Activated T-helper 1 cell treated with Interleukin-2 at 50 U/mL for 16 hours (primary cell): ENCODE results near the gene FLT1.

Experiments
- DNase-seq: peaks from one replicate; pipeline ENCODE4 v3.0.0-alpha.2; 2020; ENCODE audit warnings: low read depth

The FLT1 gene

DNA sequence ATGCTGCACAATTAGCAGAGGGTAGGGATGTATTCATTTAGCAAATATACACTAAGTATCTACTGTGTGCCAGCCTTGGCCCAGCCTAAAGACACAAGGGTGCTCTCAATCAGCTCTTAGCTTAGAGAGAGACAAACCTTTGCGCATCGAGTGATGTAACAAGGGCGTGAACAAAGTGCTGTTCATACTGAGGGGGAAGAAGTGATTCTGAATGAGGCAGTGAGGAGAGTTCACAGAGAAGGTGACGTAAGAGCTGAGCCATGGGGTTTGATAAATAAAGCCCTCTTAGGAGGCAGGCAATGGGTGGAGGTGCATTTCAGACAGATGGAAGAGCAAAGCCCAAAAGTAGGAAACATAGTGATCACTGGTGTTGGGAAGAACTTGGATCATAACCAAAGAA is 68.5 kb downstream of the FLT1 start:
- DNase-seq = no peak

DNA sequence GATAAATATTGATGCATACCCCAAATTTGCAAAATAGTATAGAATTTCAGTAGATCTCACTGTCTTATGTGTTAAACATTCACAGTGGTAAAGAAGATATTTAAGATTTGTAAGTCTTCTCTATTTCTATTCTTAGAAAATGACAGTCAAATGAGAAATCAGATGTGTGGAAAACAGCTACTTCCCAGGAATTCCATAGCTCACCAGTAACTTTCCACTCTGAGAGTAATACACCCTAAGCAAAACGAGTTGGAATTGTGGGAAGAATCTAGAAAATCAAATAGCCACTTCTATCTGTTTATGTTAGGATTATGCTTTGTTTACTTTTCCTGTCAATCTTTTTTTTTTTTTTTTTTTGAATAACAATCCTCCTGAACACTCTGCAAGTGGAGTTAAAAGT is 69.1 kb downstream of the FLT1 start:
- no peak for DNase-seq

DNA sequence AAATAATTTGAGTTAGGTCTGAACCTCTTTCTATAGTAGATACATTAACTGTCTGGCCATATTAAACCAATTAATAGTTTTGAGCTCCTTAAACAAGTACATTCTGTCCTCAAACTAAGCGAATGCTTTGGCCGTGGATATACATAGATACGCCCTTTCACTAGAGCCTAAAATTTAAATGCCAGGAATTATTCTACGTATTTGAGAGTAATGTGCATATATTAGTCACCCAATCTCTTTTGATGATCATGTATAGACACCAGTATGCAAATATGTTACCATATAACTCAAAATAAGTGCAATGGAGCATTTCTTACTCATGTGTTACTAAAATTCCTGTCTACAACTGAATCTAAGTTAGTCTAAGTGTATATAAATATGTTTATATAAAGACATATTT is 70.4 kb downstream of the FLT1 start:
- no peak for DNase-seq

DNA sequence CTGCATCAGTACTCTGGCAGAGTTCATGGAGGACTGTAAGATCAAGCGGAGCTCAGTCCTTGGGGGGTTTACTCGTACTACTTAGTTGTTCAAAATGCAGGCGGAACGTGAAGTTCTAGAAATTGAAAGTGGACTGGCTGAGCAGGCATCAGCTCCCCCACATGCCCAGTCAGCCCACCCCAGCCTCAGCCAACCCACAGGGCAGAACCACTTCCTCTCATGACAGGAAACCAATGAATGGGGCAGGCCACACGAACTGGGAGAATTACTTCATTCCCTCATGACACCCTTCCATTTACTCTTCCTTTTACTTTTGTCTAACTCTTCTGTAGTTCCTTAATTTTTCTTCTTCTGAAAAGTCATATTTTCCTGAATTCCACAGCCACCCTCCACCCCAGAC is 71.9 kb downstream of the FLT1 start:
- DNase-seq = no peak

DNA sequence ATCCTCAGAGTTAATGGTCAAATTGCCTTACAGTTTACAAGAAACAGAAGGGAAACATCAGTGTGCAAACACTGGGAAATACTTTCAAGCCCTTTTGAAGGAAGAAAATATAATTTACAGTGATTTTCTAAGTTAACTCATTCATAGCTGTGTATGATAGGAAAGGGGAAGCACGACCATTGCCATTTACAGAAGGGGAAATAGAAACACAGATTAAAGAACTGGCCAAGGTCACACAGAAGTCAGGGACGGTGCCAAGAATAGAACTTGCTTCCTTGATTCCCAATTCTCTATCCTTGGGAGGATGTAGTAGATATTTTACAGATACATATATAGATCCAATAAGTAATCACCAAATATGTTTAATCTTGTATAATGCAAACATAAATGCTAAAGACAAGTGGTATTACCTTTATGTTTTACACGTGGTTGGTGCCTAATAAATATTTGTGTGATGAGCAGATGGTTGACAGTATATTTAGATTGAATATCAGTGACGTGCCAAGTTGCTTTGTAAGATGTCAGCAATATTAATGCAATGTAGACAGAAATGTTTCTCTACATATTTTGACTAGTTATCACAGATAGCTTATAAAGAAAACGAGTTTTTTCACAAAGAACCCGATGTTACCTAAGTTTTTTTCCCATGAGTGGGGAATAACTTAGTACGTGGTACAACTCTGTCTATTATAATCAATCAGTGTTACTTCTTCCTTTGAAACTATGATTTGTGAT is 73.1 kb downstream of the FLT1 start:
- DNase-seq = no peak

DNA sequence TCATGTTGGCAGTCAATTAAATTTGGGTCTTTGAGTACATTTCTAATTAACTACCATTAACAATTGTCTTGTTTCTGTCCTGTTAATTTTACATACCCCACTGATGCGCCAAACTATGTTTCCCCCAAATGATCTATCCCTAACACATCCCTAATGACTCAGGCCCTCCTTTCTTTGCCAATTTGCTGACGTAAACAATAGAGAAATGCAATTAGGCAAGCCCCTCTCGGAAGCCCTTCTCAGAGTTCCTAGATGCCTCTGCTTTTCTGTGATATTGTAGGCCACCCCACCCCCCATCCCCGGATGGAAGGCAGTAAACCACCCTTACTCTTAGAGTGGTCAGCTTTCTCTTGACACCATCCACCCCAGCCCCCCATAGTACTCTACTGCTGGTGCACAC is 74.2 kb downstream of the FLT1 start:
- DNase-seq = no peak

DNA sequence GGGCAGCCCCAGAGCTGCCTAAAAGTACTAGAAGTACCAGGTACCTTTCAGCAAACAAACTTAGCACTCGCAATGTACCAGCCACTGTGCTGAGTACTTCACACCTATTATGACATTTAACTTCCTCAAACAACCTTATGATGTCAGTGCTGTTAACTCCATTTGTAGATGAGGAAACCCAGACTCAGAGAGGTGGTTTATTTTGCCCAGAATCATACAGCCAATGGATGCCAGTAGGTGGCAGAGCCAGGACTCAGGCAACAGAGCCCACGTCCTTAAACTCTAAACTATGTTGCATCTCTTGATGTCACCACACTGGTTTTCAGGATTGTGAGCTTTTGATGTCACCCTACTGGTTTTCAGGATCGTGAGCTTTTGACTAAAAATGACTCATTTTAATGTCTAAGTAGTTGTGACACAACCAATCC is 78.9 kb downstream of the FLT1 start:
- DNase-seq = no peak

DNA sequence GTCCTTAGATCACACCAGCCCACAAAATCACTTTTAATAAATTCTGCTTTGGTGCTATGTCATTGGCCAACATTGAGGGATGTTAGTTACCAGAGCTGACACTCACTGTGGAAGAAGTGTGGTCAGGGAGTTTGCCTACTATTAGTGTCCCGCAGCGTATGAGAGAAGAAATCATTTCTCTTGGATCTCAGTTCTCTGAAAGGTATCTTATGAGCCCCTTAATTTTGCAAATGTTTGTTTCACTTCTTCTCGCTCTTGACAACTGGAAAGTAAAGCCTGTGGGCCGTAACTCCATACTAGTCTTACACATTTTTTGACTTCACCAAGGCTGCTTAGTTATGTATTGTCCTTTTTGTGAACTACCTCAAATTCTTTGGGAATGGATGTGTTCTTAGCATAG is 80.9 kb downstream of the FLT1 start:
- no peak for DNase-seq

DNA sequence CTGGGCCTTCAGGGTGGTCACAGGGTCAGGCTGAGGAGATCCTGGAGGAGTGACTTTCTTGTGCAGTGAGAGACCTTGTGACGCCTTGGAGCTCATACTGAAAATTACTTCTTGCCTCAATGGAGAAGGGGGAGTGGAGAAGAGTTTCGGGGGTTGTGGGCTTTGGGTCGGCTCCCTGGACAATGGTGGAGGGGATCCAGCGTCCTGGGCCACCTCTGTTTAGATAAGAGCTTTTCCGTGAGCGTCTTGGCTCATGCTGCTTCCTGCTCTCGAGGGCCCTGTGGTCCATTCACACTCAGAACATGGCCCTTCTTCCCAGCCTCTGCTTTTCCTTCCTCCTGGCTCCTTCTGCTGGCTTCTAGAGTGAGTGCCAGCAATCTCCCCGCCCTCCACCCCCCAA is 81.9 kb downstream of the FLT1 start:
- DNase-seq = no peak

DNA sequence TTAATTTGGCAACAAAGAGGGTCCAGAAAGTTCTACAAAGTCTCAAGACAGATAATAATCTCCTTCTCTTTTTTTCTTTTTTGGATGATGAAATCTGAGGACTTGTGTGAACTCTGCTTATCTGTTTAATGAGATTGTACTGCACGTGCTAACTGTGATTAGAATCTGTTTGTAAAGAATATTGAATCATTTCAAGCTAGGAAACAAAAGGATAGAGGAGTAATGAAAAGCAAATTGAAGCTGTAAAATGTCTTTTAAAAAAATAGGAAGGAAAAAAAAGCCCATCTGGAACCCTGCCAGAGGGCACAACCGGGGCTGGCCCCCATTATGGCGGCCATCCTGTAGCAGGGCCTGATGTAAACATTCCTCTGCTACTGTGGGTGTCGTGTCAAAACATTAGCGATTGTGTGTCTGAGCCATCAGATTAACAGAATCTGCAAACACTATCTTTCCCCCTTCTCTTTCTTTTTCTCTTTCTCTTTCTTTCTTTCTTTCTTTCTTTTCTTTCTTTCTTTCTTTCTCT is 83.0 kb downstream of the FLT1 start:
- DNase-seq = no peak

DNA sequence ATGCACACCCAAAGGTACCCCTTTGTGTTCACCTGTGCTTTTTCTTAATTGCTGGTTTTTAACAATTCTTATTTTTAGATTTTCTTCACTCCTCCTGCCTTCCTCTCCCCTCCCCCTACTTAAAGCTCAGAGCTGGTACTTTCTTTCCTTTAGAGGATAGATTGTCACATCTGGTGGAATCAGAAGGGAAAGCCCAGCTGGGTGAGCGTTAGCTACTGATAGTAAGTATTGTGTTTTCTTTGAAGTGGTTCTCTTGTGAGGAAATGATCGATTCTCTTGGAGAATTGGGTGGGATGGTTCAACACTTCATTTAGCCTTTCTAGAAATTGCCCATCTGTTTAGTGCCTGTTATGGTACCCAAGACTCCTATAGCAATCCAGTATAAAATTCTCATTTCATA is 84.8 kb downstream of the FLT1 start:
- no peak for DNase-seq

DNA sequence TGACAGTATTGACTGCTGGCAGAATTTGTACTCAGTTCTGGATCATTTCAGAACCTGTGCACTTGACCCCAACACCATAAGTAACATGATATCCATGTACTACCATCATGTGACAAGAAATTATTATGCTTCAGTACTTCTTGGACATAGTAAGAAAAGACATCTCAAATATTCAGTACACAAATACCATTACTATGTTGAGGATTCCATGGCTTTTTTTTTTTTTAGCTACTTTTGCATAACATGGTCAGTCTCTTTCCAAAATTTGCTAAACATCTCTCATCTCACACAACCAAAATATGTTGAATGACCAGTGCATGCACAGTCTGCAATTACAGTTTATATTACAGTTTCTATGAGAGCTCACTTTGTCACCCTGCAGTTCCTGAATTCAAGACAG is 85.3 kb downstream of the FLT1 start:
- DNase-seq = no peak

DNA sequence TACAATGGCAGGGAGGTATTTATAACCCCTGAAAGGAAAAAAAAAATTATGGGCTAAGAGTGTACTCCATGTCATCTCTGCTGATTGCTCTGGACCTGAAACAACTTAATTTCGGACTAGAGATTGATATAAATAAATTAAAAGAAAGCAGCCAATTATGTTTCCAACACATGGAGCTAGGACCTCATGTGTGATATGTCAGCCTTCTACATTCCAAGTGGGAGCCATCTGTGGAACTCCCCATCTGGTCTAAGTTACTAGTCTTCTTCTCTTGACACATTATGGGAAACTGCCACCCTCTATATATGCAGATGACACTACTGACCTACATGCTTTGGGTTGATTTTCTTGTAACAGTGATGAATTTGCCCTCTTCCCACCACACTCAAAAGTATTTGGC is 86.1 kb downstream of the FLT1 start:
- DNase-seq = no peak

DNA sequence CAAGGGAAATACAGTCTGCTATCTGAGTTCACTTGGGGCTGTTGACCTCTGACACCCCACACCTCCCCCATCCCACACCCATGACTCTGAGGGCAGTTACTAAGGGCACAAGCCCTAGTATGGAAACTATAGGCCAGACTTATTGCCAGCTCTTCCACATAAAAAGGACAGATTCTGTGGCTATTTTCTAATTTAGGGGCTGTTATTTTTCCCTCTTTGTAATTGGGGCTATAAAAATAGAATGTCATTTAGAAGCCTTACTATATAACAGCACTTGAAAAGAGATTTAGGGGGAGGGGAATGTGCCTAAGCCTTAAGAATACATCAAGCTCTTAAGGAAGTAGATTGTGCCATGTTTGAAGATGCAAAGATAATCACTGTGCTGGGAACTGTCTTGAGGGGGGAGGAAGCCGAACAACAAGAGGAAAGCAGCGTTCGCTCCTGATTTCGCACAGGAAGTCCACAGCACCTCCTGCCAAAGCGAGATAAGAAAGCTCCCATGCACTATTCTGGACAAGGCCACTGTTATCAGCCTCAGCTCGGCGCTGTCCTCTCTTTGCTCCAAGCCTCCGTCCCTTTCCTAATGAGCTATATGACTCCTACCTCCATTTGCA is 86.6 kb downstream of the FLT1 start:
- DNase-seq = no peak

DNA sequence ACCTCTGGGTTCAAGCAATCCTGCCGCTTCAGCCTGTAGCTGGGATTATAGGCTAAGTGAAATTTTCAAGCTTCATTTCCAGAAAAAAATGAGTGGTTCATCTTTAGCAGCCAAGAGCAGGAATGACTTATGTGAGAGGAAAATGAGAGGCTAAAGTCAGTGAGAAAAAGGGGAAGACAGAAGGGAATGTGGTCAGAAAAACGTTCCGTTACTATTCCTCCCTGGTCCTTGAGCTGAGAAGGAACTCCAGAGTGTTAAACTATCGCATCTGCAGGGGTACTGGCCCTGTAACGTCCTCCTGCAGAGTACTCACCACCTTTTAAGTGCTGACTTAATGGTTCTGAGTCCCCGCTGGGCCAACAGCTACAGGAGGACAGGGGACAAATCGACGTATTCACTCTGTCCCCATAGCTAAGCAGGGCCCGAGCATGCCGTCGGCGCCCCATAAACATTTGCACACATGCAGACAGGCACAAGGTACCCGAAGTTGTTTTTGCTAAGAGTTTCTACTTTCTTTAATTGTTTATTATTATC is 88.1 kb downstream of the FLT1 start:
- no peak for DNase-seq

DNA sequence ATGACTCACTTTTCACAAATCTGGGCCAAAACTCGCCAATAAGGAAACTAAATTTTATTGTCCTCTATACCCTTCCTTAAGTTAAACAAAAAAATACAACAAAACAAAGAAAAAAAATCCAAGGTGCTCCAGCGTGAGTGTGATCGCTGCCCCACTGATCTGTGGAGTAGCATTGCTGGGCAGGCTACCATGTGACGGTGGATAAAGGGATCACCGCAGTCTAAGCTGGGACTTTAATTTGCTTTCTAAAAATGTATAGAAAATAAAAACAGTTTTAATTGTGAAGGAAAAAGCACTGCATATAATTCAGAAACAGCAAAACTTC is 92.9 kb downstream of the FLT1 start:
- DNase-seq = no peak

DNA sequence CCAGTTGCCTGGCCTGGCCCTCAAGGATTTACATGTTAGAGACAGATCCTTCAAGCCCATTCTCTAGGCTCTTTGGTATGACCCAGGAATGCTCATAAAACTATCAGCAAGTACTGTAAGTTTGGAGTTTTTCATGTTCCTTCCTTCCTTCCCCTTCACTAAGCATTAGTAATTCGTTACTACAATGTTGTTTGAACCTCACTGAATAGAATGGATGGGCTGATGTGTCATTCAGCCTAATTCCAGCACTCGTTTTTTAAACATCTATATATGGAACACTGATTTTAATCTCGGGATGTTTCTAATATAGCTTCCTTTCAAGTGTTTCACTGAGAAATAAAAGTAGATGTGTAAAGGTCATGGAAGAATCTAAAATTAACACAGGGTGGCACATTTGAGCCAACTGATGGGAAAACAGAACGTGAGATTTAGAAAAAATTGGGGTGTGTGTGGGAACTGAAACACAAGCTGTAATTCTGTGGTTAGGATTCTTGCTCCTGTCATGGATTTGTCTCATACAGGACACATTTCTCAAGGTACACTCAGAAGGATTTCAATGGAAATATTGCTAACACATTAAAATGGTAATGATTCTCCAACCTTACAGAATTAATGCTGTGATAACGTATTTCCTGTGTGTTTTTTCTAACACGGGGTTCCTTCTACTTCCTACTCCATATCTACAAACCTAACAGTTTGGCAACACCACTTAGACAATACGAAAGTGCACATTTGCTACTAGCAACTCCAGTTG is 93.4 kb downstream of the FLT1 start:
- DNase-seq = no peak

DNA sequence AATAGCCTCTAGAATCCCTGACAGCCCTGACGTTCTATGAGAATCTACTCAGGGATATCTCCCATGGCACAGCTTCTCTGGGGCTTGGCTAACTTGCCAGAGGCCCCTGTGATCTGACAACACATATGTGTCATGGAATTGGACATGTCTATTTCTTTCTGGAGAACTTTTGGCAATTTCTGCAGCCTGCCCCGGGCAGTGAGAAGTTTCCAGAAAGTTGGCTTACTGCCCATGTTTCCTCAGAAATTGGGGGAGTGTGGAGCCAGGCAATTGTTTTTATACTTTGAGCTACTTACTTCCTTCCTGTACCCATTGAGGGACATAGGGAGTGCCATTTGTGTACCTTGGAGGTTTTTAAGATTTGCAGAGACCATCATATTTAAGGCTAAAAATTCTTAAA is 98.9 kb downstream of the FLT1 start:
- DNase-seq = no peak

DNA sequence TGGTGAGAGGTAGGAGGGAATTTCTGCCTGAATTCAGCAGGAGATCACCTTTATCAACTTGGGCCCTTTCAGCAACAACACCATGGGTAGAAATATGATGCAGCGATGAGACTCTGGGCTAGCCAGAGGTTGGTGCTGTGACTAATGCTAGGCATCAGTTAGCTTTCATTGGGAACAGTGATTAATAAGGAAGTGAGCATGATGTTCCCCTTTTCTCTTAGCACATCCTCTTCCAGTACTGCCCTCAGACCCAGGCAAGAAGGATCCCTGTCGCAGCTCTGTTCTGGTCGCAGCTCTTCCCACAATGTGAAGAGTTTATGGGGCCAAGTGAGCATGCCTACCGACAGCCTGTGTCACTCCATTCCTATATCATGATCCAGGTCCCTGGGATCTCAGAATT is 100.5 kb downstream of the FLT1 start:
- no peak for DNase-seq

DNA sequence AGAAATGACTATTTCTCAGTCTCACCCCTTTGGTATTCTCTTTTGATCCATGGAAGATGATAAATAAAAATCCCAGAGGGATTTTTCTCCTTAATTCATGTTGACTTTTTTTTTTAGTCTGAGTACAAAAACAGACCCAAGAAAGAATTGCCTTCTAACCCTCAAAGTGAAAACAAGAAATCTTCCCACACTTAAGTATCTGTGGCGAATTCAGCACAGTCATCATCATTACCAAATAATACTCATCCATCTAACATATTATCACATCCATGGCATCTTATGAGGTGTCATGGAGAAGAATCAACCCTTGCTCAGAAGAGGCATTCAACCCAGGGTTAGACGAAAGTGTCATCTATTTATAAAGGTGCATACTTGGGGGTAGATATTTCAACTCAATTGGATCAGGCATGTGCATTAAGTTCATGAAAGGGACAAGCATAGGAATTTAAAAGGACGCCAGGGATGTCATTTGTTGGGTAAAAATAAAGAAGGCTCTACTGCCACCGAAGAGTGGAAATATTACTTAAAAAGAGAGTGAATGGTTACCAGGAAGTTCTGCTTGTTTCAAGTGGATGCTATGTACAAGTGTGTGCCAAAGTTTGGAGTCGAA is 101.9 kb downstream of the FLT1 start:
- no peak for DNase-seq

DNA sequence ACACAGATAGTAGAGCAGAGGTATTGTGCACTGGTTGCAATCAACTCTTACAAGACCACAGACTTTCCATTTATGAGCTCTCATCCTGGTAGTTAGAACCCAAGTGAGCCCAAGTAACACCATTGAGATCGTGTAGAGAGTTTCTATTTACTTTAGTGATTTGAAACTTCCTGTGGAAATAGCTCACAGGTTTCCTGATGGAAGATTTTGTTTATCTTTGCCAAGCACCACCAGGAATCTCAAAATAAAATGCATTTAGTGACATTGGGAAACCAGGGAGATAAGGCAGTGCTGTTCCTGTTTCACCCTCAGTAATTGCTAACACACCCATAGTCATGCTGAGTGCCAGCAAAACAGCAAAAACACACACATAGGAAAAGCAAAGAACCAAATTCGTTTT is 102.5 kb downstream of the FLT1 start:
- DNase-seq = no peak

DNA sequence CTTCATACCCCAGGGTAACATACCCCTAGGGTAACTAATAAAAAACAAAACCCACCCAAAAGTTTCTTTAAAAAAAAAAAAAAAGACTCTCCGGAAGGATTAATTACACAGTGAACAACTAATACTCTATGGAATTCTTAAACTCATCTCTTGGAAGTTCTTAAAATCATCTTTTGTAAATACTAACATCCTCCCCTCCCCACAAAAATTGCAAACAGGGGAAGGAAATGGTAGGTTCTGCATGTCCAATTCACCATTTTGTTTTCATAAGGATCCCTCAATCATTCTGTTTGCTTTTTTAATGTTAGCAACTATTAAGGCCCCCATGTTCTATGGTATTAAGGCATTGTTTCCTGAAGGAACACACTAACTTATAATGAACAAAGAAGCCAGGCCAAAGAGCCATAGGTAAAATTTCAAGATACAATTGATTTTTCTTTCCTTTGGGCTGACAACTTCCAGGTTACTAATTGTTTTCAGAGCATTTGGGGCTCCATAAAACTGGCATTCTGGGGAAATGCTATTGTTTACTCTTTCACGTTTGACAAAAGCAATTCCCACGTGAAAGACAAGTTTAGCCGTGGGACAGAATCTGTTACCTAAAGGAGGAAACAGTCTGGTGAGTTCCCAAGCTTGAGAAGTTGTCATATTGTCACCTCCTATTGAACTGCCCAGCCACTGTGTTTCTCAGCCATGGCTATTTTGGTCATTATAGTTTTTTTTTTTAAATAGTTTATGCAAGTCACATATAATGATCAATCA is 107.0 kb downstream of the FLT1 start:
- DNase-seq = no peak
